ENCODE results near the gene TTLL5. TPM values are rescaled to one million over a fixed set of nuclear protein-coding genes. Genes with fewer than 3 reads are reported as not detected.

The TTLL5 gene
- total RNA-seq, 8 experiments from 2014 or later, result 10.7 to 35.7 (median 17.2) TPM

- no peak overlapping the region for H3K27ac ChIP-seq
- peaks cover 0 to 10% of the 10 kb centered on the region in 2 donors for H3K4me1 ChIP-seq (replicated peaks in 1 of 2)
- ATAC-seq (replicated peaks in 6 of 8), result peak; percentile 53 to 97 (median 82)
- in situ Hi-C loops (cut with MboI; ENCODE audit: low pct_unique_long_range_greater_than_20kb in 2 of 9, low sequenced_read_pairs in 9 of 9, unreplicated experiment in 9 of 9), result loop anchor here in 7 of 9 experiments (10.0 to 25.0 kb wide), 4 partner anchors 250 to 275 kb away; partner anchors contain the start of genes IFT43 (in 5 of the 7) and TGFB3 (in 5 of the 7)
- WGBS, 10 experiments, result 10 to 80% (median 38%) methylated on average over 1 to 4 of the region's 4 CpGs; no CpG with 5 or more reads in 5 of the 10 experiments
- no peak overlapping the region for H3K4me3 ChIP-seq
These were observed 50.8 kb downstream of the TTLL5 start for GRCh38 chr14:75711796-75712211.

DNA sequence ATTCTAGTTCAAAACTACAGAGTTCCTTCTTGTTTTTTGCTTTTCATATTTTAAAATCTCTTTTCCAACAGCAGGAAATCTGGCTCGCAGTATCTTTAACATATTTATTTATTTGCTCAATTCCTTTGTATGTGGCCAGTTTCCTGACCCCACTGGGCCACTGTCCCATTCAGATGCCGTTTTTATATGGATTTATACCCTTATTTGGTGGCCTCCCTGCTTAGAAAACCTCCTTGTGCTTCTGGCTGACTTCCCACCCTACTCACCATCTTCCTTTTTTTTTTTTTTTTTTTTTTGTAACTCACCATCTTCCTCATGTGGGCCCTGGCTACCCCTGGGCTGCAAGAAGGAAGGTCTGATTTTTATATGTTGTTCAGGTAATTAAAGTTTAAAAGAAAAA lies 53.9 kb downstream of the TTLL5 start:
- ATAC-seq (replicated peaks in 6 of 8), result no peak
- Histone ChIP-seq H3K4me3 (no peak overlapping the region), H3K27ac (no peak overlapping the region), H3K4me1 (replicated peaks in 1 of 2) (peaks cover 0 to 10% of the 10 kb centered on the region in 2 donors)
- in situ Hi-C loops (cut with MboI; ENCODE audit: low pct_unique_long_range_greater_than_20kb in 2 of 9, low sequenced_read_pairs in 9 of 9, unreplicated experiment in 9 of 9), result loop anchor here in 7 of 9 experiments (10.0 to 25.0 kb wide), 4 partner anchors 247 to 272 kb away; partner anchors contain the start of genes IFT43 (in 5 of the 7) and TGFB3 (in 5 of the 7)
- WGBS, 10 experiments, result 0 to 100% (median 71%) methylated on average over 1 to 2 of the region's 2 CpGs; no CpG with 5 or more reads in 1 of the 10 experiments

DNA sequence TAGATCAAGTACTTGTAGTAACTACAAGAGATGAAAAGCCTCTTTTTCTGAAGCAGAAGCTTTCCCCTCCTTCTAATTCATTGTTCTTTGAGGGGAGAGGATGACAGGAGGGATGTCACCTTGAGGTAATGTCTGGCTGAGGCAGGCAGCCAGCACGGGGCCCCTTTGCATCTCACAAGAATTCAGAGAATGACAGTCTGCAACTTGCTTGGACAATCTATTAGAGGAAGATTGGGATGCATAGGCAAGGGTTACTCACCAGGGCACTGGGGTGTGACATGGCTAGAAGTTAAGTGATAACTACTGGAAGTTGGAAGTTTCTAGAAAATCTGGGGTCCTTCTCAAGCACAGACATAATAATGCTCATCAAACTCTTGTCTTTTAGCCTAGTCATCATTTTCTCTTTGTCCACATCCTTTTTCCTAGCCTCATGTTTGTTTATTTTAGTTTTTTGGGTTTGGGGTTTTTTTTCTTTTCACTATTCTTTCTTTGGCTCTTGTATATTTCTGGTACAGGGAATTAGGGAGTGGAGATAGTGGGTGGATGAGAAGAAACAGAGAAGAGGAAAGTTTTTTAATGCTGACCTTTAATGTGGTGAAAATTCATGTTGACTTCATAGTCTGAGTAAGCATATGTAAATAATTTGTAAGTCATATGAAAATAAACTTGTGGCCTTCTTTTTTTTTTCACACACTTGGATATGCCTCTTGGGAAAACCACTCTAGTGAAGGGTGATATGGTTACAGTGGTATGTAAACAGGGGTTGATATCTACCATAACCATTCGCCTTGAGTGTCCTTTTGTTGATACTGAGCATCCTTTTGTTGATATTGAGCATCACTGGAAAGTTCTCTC lies 55.1 kb downstream of the TTLL5 start:
- Histone ChIP-seq H3K4me3 (no peak overlapping the region), H3K27ac (no peak overlapping the region), H3K4me1 (replicated peaks in 1 of 2) (peaks cover 0 to 10% of the 10 kb centered on the region in 2 donors)
- 14 to 100% (median 47%) methylated on average over 1 to 2 of the region's 2 CpGs; no CpG with 5 or more reads in 2 of the 10 experiments for WGBS, 10 experiments
- in situ Hi-C loops (cut with MboI; ENCODE audit: low pct_unique_long_range_greater_than_20kb in 2 of 9, low sequenced_read_pairs in 9 of 9, unreplicated experiment in 9 of 9), result loop anchor here in 7 of 9 experiments (10.0 to 25.0 kb wide), 4 partner anchors 246 to 271 kb away; partner anchors contain the start of genes IFT43 (in 5 of the 7) and TGFB3 (in 5 of the 7)
- ATAC-seq (replicated peaks in 6 of 8), result peak in 3 of 8 experiments; percentile 61 to 76 (median 65)

DNA sequence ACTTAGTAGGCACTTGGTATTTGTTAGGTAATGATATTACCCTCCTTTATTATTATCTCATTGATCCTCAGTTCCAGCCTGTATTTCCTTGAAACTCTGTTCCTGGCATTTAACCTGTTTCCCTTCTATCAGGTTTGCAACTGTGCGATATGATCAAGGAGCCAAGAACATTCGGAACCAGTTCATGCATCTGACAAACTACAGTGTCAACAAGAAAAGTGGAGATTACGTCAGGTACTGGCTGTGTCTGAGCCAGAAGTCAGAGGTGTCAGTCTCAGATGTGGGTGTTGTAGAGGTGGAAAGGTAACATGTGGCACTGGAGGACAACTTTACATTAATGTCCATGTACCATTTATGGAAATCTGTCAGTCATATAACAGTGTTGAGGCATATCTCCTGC lies 56.7 kb downstream of the TTLL5 start:
- Histone ChIP-seq H3K27ac (no peak overlapping the region), H3K4me3 (no peak overlapping the region), H3K4me1 (replicated peaks in 1 of 2) (peaks cover 0 to 6% of the 10 kb centered on the region in 2 donors)
- no peak for ATAC-seq (replicated peaks in 6 of 8)
- in situ Hi-C loops (cut with MboI; ENCODE audit: low pct_unique_long_range_greater_than_20kb in 2 of 9, low sequenced_read_pairs in 9 of 9, unreplicated experiment in 9 of 9), result loop anchor here in 7 of 9 experiments (10.0 to 25.0 kb wide), 4 partner anchors 245 to 270 kb away; partner anchors contain the start of genes IFT43 (in 5 of the 7) and TGFB3 (in 5 of the 7)
- 94 to 100% (median 100%) methylated on average over 1 to 3 of the region's 3 CpGs; no CpG with 5 or more reads in 3 of the 10 experiments for WGBS, 10 experiments

- ATAC-seq (replicated peaks in 6 of 8), result no peak
- in situ Hi-C loops (cut with MboI; ENCODE audit: low pct_unique_long_range_greater_than_20kb in 2 of 9, low sequenced_read_pairs in 9 of 9, unreplicated experiment in 9 of 9), result loop anchor here in 7 of 9 experiments (10.0 to 25.0 kb wide), 4 partner anchors 244 to 269 kb away; partner anchors contain the start of genes IFT43 (in 5 of the 7) and TGFB3 (in 5 of the 7)
These were observed 57.2 kb downstream of the TTLL5 start for GRCh38 chr14:75718199-75718598.

DNA sequence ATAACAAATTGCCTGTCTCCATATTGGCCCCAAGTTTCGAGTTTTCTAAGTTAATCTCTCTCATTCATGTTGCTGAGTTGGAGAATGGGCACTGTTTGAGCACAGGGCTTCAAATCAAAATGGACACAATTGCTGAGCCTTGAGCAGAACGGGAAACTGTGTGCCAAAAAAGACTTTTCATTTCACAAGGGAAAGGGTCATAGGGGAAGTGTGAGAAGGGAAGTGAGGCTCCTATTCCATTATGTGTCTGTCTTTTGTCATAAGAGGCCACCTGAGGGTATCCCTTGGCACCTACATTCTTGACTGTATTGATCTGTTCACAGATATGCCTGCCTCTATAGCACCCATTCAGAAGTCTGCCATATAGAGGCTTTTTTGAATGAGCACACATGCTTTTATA lies 59.1 kb downstream of the TTLL5 start:
- in situ Hi-C loops (cut with MboI; ENCODE audit: low pct_unique_long_range_greater_than_20kb in 2 of 9, low sequenced_read_pairs in 9 of 9, unreplicated experiment in 9 of 9), result loop anchor here in 4 of 9 experiments (25.0 kb wide), 2 partner anchors 242 to 267 kb away; partner anchors contain the start of genes IFT43 (in 3 of the 4) and TGFB3 (in 3 of the 4)
- no peak for ATAC-seq (replicated peaks in 6 of 8)
- WGBS, 10 experiments, result 80 to 100% (median 93%) methylated on average over 1 to 2 of the region's 2 CpGs; no CpG with 5 or more reads in 4 of the 10 experiments
- peaks cover 0 to 6% of the 10 kb centered on the region in 2 donors for H3K4me1 ChIP-seq (replicated peaks in 1 of 2)
- H3K27ac ChIP-seq, result no peak overlapping the region
- no peak overlapping the region for H3K4me3 ChIP-seq

More at GRCh38 chr14:75718199-75718598, 57.2 kb downstream of the TTLL5 start:
- Histone ChIP-seq H3K27ac (no peak overlapping the region), H3K4me1 (replicated peaks in 1 of 2) (peaks cover 0 to 6% of the 10 kb centered on the region in 2 donors), H3K4me3 (no peak overlapping the region)
- WGBS, 10 experiments, result 62 to 100% (median 83%) methylated on average over 1 to 3 of the region's 3 CpGs

GRCh38 chr14:75720842-75721498 lies 59.9 kb downstream of the TTLL5 start:
- in situ Hi-C loops (cut with MboI; ENCODE audit: low pct_unique_long_range_greater_than_20kb in 2 of 9, low sequenced_read_pairs in 9 of 9, unreplicated experiment in 9 of 9), result loop anchor here in 4 of 9 experiments (25.0 kb wide), 2 partner anchors 241 to 266 kb away; partner anchors contain the start of genes IFT43 (in 3 of the 4) and TGFB3 (in 3 of the 4)
- peak in 3 of 8 experiments; percentile 78 to 98 (median 96) for ATAC-seq (replicated peaks in 6 of 8)
- H3K4me3 ChIP-seq, result no peak overlapping the region
- H3K4me1 ChIP-seq (replicated peaks in 1 of 2), result peaks cover 0 to under 1% of the 10 kb centered on the region in 2 donors
- H3K27ac ChIP-seq, result no peak overlapping the region
- 0 to 92% (median 48%) methylated on average over 1 to 4 of the region's 4 CpGs for WGBS, 10 experiments

DNA sequence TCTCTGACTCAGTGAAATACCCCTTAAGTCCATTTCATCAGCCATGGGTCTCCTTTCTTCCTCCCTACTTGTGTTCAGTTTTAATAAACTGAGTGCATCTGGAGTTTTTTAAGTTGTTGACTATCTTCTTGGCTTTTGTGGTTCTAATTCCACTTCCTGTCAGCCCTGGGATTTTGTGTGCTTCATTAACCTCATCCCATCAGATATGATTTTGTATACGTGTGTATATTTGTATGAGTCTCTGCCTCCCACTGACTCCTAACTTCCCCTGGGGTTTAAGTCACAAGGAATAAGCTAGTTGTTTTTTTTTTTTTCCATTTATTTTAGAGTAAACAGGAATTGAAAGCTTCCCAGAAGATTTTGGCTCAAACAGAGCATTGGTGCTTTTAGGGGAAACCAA lies 62.7 kb downstream of the TTLL5 start:
- no peak for ATAC-seq (replicated peaks in 6 of 8)
- in situ Hi-C loops (cut with MboI; ENCODE audit: low pct_unique_long_range_greater_than_20kb in 2 of 9, low sequenced_read_pairs in 9 of 9, unreplicated experiment in 9 of 9), result loop anchor here in 4 of 9 experiments (25.0 kb wide), 2 partner anchors 239 to 264 kb away; partner anchors contain the start of genes IFT43 (in 3 of the 4) and TGFB3 (in 3 of the 4)

DNA sequence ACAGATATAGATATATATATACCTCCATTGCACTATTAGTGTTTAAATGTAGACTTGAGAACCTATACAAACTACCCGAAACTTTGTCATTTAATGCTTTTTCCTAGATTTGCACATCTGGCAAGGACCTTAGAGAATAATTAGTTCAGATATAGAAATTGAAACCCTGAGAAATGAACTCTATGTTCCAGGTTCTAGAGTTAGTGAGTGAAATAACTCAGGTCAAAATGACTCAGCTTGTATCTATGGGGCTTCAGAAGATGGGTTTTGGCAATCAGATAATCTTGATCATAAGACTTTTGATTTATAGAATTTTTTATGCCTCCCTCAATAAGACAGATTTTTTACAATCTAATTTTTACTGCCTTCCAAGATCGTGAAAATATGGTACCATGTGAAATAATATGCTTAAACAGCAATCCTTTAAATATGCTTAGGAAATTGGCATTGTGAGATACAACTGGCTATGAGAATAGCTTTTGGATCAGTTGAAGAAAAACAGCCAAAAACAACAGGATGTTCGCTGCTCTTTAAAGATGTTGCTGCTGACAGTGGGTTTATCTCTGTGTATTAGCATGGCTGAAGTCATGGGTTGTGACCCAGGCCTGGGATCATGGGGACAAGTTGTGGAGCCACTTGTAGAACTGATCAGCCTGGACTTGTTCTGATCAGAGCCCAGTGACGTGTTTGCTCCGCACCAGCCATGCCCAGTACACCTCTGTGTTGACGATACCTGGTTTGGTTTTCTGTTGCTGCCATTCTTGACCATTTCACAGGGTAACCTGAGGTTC lies 63.6 kb downstream of the TTLL5 start:
- Histone ChIP-seq H3K4me1 (replicated peaks in 1 of 2) (no peaks in the 10 kb centered on the region), H3K27ac (no peak overlapping the region), H3K4me3 (no peak overlapping the region)
- WGBS, 10 experiments, result 57 to 100% (median 95%) methylated on average over 2 to 6 of the region's 6 CpGs; no CpG with 5 or more reads in 1 of the 10 experiments
- no peak for ATAC-seq (replicated peaks in 6 of 8)
- in situ Hi-C loops (cut with MboI; ENCODE audit: low pct_unique_long_range_greater_than_20kb in 2 of 9, low sequenced_read_pairs in 9 of 9, unreplicated experiment in 9 of 9), result loop anchor here in 4 of 9 experiments (25.0 kb wide), 2 partner anchors 238 to 263 kb away; partner anchors contain the start of genes IFT43 (in 3 of the 4) and TGFB3 (in 3 of the 4)

More for the DNA sequence above, 62.7 kb downstream of the TTLL5 start:
- Histone ChIP-seq H3K27ac (no peak overlapping the region), H3K4me3 (no peak overlapping the region), H3K4me1 (replicated peaks in 1 of 2) (no peaks in the 10 kb centered on the region)
- WGBS, 10 experiments, result 0 to 100% (median 88%) methylated on average over 1 of the region's 1 CpG; no CpG with 5 or more reads in 2 of the 10 experiments

- no peak overlapping the region for H3K4me3 ChIP-seq
- no peaks in the 10 kb centered on the region for H3K4me1 ChIP-seq (replicated peaks in 1 of 2)
- no peak overlapping the region for H3K27ac ChIP-seq
- WGBS, 10 experiments, result 35 to 100% (median 100%) methylated on average over 1 to 3 of the region's 3 CpGs; no CpG with 5 or more reads in 1 of the 10 experiments
- peak in 1 of 8 experiments; percentile 46 for ATAC-seq (replicated peaks in 6 of 8)
- in situ Hi-C loops (cut with MboI; ENCODE audit: low pct_unique_long_range_greater_than_20kb in 2 of 9, low sequenced_read_pairs in 9 of 9, unreplicated experiment in 9 of 9), result no loop called here
These were observed 64.4 kb downstream of the TTLL5 start for GRCh38 chr14:75725481-75725880.

GRCh38 chr14:75726321-75726720 lies 65.3 kb downstream of the TTLL5 start:
- in situ Hi-C loops (cut with MboI; ENCODE audit: low pct_unique_long_range_greater_than_20kb in 2 of 9, low sequenced_read_pairs in 9 of 9, unreplicated experiment in 9 of 9), result no loop called here
- ATAC-seq (replicated peaks in 6 of 8), result no peak
- Histone ChIP-seq H3K4me3 (no peak overlapping the region), H3K4me1 (replicated peaks in 1 of 2) (no peaks in the 10 kb centered on the region), H3K27ac (no peak overlapping the region)
- 78 to 100% (median 100%) methylated on average over 1 of the region's 1 CpG; no CpG with 5 or more reads in 2 of the 10 experiments for WGBS, 10 experiments

All from motor neuron (in vitro differentiated cells).